Breast epithelium (tissue), 4 donors: ENCODE results near the gene CTDSPL. TPM values are rescaled to one million over a fixed set of nuclear protein-coding genes. Genes with fewer than 3 reads are reported as not detected.

Source experiments
- DNase-seq, 2 donors: peaks; one replicate each; pipeline ENCODE4 v3.0.0-alpha.2; 2019; ENCODE audit warnings: low spot score in 2 of 2
- H3K27ac ChIP-seq, 2 donors: fragments of 200-600 bp; sonication (generic) in 1 of 2; one replicate each; pipeline ENCODE4 v1.5.1; 2016 to 2019; ENCODE audit warnings: mild to moderate bottlenecking in 1 of 2
- H3K27me3 ChIP-seq, 2 donors: fragments of 200-600 bp; sonication (generic) in 1 of 2; one replicate each; pipeline versions ENCODE4 v1.5.1 to v1.6.0; 2017 to 2019; ENCODE audit warnings: control low read depth in 1 of 2, mild to moderate bottlenecking in 1 of 2
- H3K36me3 ChIP-seq: fragments of 200-600 bp; one replicate; pipeline ENCODE4 v1.5.1; 2019
- H3K4me1 ChIP-seq, 2 donors: fragments of 200-600 bp; sonication (generic); one replicate each; pipeline ENCODE4 v1.5.1; 2016 to 2019; ENCODE audit warnings: control low read depth in 1 of 2
- H3K4me3 ChIP-seq, 3 donors: fragments of 200-600 bp; sonication (generic); 1 replicate in 2 of 3; 2 replicates in 1 of 3; pipeline ENCODE4 v1.5.1; 2016 to 2019; ENCODE audit warnings: mild to moderate bottlenecking in 3 of 3, moderate library complexity in 2 of 3
- H3K9me3 ChIP-seq, 2 donors: fragments of 200-600 bp; sonication (generic) in 1 of 2; one replicate each; pipeline ENCODE4 v1.5.1; 2016 to 2019; ENCODE audit warnings: control low read depth in 1 of 2
- POLR2A ChIP-seq: fragments of 450-650 bp; IDR thresholded peaks from one replicate; pipeline ENCODE4 v1.6.1; 2016; ENCODE audit warnings: antibody characterized with exemption, mild to moderate bottlenecking, moderate library complexity
- POLR2AphosphoS5 ChIP-seq, 3 donors: sonication (generic); formaldehyde crosslinking; IDR thresholded peaks; one replicate each; pipeline ENCODE4 v1.6.1; 2017; ENCODE audit warnings: antibody characterized with exemption in 3 of 3
- intact Hi-C: fragments of 100-400 bp; cut with DNase I; formaldehyde crosslinking; loops from one replicate; pipeline ENCODE4 v1.15.1; 2023; ENCODE audit warnings: low total_unique reads
- total RNA-seq, 3 donors: library from RNA; depleted of rRNA; stranded (reverse); fragments of >200 nt; gene quantifications; one replicate each; pipeline ENCODE4 v1.1.0, GENCODE V29; 2016
- TF ChIP-seq, protein P1 (sequence below), 3 donors: fragments of 450-650 bp; IDR thresholded peaks; one replicate each; pipeline ENCODE4 v1.5.1; 2016 to 2017; ENCODE audit warnings: antibody characterized with exemption in 3 of 3, mild to moderate bottlenecking in 3 of 3, moderate library complexity in 3 of 3

Gene CTDSPL
- total RNA-seq, 3 donors from 2014 or later = 40.0 to 80.8 (median 63.1) TPM

DNA sequence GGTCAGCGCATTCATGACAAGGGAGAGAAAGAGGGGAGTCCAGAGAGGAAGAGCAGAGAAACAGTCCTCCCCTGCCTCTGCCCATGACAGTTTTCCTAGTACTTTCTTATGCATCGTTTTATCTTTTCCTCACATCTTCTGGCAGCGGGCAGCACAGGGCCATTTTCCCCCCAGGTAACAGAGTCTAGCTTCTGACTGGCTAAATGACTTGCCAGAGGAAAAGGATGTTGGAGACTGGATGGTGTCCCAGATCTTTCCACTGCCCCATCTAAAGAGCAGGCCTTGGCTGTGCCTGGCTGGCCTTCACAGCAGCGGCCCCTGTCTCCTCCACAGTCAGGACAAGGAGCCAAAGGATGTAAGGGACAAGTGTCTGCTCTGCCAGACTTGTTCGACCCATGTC, 59.3 kb downstream of the CTDSPL start:
- no peaks in the 10 kb centered on the region for H3K27me3 ChIP-seq
- H3K27ac ChIP-seq = peak overlapping the region; percentile 54 to 61
- no peaks in the 10 kb centered on the region for H3K9me3 ChIP-seq
- TF ChIP-seq POLR2A = no peak
- TF ChIP-seq, protein P1, sequence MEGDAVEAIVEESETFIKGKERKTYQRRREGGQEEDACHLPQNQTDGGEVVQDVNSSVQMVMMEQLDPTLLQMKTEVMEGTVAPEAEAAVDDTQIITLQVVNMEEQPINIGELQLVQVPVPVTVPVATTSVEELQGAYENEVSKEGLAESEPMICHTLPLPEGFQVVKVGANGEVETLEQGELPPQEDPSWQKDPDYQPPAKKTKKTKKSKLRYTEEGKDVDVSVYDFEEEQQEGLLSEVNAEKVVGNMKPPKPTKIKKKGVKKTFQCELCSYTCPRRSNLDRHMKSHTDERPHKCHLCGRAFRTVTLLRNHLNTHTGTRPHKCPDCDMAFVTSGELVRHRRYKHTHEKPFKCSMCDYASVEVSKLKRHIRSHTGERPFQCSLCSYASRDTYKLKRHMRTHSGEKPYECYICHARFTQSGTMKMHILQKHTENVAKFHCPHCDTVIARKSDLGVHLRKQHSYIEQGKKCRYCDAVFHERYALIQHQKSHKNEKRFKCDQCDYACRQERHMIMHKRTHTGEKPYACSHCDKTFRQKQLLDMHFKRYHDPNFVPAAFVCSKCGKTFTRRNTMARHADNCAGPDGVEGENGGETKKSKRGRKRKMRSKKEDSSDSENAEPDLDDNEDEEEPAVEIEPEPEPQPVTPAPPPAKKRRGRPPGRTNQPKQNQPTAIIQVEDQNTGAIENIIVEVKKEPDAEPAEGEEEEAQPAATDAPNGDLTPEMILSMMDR (IDR thresholded peaks at IDR 0.05) = no peak
- TF ChIP-seq POLR2AphosphoS5 (IDR thresholded peaks at IDR 0.05) = no peak
- H3K4me1 ChIP-seq = peaks cover 6 to 29% of the 10 kb centered on the region in 2 donors
- no peak for DNase-seq
- no peaks in the 10 kb centered on the region for H3K36me3 ChIP-seq
- intact Hi-C loops = no loop called here
- no peak overlapping the region for H3K4me3 ChIP-seq

DNA sequence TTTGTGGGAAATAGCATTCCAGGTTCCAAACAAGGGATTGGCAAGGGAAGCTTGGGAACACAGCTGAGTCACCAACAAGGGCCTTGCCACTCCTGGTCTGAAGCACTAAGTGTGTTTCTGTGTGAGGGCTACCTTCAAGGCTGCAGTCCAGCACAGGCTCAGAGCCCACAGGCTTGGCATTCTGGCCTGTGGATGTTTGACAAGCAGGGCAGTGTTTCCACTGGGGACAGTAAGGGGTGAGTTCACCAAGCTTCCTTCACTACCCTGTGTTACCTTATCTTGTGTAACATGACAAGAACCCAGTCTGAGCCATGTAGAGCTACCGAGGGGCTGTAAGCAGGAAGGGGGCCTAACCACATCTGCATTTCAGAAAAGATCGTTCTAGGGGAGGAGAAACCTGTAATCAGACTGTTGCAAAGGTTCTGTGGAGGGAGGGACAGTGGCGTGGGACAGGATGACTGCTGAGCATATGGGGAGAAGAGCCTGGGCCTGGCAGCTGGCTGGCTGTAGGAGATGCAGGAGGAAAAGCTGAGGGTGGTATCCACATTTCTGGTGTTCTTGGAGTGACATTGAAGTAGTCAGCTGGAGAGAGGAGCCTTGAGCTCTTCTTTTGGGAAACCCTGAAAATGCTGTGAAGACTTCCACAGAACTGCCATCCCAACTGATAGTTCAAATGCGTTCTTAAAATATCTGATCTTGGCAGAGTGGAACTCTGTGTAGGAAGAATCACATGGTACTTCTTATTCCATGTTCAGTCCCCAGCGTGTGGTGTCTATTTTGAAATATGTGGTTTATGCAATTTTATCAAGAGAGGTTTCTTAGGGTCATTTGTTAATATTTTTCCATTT, 61.3 kb downstream of the CTDSPL start:
- intact Hi-C loops = no loop called here
- TF ChIP-seq POLR2A (no peak), POLR2AphosphoS5 (IDR thresholded peaks at IDR 0.05) (no peak)
- TF ChIP-seq, protein P1 (IDR thresholded peaks at IDR 0.05) = no peak
- peak overlapping the region in 1 of 3 donors; percentile 21 for H3K4me3 ChIP-seq
- no peak for DNase-seq
- peak overlapping the region; percentile 64 to 84 for H3K27ac ChIP-seq
- no peaks in the 10 kb centered on the region for H3K36me3 ChIP-seq
- H3K9me3 ChIP-seq = no peaks in the 10 kb centered on the region
- no peaks in the 10 kb centered on the region for H3K27me3 ChIP-seq
- H3K4me1 ChIP-seq = peaks cover 6 to 29% of the 10 kb centered on the region in 2 donors

DNA sequence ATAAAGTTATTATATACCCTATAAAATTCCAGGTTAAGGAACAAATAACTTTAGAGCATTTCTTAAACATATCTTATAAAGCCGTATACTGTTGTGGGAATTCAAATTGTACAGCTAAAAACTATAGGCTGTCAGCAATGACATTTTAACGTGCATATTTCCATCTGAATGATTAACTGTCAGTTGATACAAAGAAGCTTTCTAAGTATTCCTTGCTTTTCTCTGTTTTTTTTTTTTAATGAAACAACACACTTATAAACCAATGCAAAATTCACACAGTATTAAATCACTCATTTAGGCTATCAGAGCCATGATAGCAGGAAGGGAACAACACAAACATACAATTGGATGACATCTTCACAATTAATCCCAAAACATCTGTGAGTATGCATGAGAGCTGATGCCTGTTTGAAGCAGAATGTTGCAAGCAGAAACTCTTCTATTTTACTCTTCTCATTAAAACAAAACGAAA, 61.9 kb downstream of the CTDSPL start:
- no peak overlapping the region for H3K27ac ChIP-seq
- H3K4me3 ChIP-seq = no peak overlapping the region
- H3K27me3 ChIP-seq = no peaks in the 10 kb centered on the region
- intact Hi-C loops = no loop called here
- TF ChIP-seq POLR2A = no peak
- TF ChIP-seq, protein P1 (IDR thresholded peaks at IDR 0.05) = no peak
- TF ChIP-seq POLR2AphosphoS5 (IDR thresholded peaks at IDR 0.05) = no peak
- no peaks in the 10 kb centered on the region for H3K9me3 ChIP-seq
- H3K36me3 ChIP-seq = no peaks in the 10 kb centered on the region
- no peak for DNase-seq
- H3K4me1 ChIP-seq = peaks cover 6 to 29% of the 10 kb centered on the region in 2 donors

DNA sequence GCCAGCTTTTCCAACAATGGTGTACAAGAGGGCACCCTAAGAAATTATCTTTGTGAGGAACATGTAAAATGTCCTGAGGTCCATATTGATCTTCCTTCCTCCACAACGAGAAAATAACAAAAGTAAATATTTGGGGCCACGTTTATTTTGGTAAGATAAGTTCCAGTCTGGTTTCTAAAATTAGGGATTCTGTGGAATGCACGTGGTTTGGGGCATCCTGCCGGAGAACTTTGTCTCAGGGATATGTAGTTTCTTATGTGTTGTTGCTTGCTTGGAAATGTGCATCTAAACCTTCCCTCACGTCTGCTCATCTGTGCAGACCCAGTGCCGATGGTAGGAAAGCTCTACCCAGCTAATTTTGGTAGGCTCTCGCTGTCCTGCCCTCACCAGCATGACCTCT, 62.8 kb downstream of the CTDSPL start:
- Histone ChIP-seq H3K9me3 (no peaks in the 10 kb centered on the region), H3K4me3 (no peak overlapping the region), H3K36me3 (no peaks in the 10 kb centered on the region), H3K27me3 (no peaks in the 10 kb centered on the region), H3K4me1 (peaks cover 6 to 29% of the 10 kb centered on the region in 2 donors), H3K27ac (peak overlapping the region; percentile 12 to 53)
- intact Hi-C loops = no loop called here
- TF ChIP-seq, protein P1 (IDR thresholded peaks at IDR 0.05) = no peak
- TF ChIP-seq POLR2AphosphoS5 (IDR thresholded peaks at IDR 0.05) = no peak
- TF ChIP-seq POLR2A = no peak
- no peak for DNase-seq

DNA sequence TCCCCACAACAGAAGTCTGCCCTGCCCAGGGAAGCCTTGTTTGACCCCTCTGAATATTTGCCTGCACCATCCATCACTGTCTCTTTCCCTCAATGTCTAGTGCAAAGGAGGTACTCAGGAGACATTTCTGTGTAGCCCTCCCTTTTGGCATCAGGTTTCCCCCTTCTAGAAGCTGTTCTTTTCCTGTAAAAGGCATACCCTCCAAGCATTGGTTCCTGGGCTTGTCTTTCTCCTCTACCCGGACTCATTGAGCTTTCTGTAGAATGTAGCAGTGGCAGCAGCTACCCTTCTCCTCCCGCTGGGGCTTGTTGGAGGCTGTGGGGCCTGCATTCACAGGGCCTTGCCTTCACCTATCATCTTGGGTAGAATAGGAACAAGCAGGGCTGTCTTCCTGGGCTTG, 63.5 kb downstream of the CTDSPL start:
- intact Hi-C loops = no loop called here
- peaks cover 6 to 26% of the 10 kb centered on the region in 2 donors for H3K4me1 ChIP-seq
- H3K27me3 ChIP-seq = no peaks in the 10 kb centered on the region
- no peaks in the 10 kb centered on the region for H3K9me3 ChIP-seq
- TF ChIP-seq, protein P1 (IDR thresholded peaks at IDR 0.05) = no peak
- no peak for TF ChIP-seq POLR2AphosphoS5 (IDR thresholded peaks at IDR 0.05)
- no peak for TF ChIP-seq POLR2A
- no peaks in the 10 kb centered on the region for H3K36me3 ChIP-seq
- DNase-seq = no peak
- no peak overlapping the region for H3K4me3 ChIP-seq
- peak overlapping the region; percentile 12 to 53 for H3K27ac ChIP-seq
